GM18907 (cell line): ENCODE data around the gene BNIP3.
"Not testable (repeated sequence)": the region's sequence is repeated elsewhere in the genome, so short reads cannot be mapped to it uniquely, and the experiment has no call there.

ENCODE experiments used
- ATAC-seq: cut with Tn5 transposase; IDR thresholded peaks from one replicate; pipeline ENCODE4 v1.9.1; 2021; ENCODE audit warnings: mild to moderate bottlenecking, moderate library complexity; ENCODE audit not compliant: unreplicated experiment

Gene BNIP3

GRCh38 chr10:131954356-131954965 is 27.3 kb downstream of the BNIP3 start:
- ATAC-seq: no peak

GRCh38 chr10:131949908-131950307 is 31.8 kb downstream of the BNIP3 start:
- ATAC-seq: not testable (repeated sequence)

- ATAC-seq: no peak
Measured at GRCh38 chr10:131949041-131949862, 32.5 kb downstream of the BNIP3 start.

- no peak for ATAC-seq
Measured at GRCh38 chr10:131948501-131948900, 33.2 kb downstream of the BNIP3 start.

DNA sequence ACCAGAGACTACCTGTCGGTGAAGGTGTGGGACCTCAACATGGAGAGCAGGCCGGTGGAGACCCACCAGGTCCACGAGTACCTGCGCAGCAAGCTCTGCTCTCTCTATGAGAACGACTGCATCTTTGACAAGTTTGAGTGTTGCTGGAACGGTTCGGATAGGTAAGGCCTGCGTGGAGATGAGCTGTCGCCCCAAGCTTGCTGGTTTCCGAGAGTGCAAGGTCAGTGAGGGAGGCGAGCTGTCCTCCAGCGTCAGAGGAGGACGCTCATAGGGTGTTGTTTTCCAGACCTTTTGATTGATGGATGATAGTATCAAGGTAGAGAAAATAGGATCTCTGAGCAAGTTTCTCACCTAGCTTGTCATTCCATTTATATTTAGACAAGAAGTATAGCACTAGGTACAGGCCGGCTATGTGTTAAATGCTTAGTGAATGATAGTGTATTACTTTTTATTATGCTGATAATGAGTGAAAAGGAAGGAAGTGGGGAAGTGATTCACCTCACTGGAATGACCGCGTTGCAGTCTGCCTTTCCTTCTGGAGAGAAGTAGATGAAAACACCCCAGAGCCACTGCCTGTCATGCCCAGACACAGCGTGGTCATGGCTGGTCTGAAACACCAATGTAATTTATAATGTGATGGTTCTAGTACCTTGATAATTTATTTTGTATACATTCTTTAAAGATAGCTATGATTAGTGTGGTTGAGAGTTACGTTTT is 33.9 kb downstream of the BNIP3 start:
- no peak for ATAC-seq

GRCh38 chr10:131946880-131947279 is 34.8 kb downstream of the BNIP3 start:
- no peak for ATAC-seq

- no peak for ATAC-seq
Measured at GRCh38 chr10:131946321-131946751, 35.4 kb downstream of the BNIP3 start.

DNA sequence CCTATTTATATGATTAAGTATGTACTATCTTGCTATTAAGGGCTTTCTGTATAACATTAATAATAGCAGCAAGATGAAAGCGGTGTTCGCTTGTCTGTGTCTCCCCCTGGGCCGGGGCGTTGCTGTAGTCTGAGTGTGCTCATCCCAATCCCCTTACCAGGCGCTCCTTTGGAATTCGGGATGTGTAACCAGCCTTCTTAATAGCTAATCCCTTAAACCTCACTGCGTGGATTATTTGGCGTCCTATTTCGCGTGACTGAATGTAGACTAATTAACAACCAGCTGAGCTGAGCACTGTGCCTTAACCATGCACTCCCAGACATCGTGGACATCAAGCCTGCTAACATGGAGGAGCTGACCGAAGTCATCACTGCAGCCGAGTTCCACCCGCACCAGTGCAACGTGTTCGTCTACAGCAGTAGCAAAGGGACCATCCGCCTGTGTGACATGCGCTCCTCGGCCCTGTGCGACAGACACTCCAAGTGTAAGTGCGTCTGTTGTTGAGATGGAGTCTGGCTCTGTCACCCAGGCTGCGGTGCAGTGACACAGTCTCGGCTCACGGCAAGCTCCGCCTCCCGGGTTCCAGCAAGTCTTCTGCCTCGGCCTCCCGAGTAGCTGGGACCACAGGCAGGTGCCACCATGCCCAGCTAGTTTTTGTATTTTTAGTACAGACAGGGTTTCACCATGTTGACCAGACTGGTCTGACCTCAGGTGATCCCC is 36.6 kb downstream of the BNIP3 start:
- no peak for ATAC-seq

DNA sequence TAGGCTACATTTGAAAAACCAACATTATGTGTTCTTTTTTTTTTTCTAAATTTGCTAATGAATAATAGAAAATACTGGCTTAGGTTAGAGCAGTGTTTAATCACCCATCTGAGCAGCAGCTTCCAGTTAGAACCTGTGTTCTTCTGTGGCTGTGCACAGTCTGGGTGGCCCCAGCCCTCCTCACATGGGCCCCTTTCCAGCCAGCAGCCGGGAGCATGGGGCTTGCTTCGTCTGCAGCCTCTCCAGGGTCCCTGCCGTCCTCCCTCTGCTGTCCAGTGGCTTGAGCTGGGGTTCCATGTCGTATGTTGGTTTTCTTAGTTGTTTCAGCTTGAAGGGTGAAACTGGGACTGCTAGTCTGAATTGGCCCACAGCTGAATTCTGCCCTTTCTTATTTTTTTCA is 37.3 kb downstream of the BNIP3 start:
- ATAC-seq: no peak

DNA sequence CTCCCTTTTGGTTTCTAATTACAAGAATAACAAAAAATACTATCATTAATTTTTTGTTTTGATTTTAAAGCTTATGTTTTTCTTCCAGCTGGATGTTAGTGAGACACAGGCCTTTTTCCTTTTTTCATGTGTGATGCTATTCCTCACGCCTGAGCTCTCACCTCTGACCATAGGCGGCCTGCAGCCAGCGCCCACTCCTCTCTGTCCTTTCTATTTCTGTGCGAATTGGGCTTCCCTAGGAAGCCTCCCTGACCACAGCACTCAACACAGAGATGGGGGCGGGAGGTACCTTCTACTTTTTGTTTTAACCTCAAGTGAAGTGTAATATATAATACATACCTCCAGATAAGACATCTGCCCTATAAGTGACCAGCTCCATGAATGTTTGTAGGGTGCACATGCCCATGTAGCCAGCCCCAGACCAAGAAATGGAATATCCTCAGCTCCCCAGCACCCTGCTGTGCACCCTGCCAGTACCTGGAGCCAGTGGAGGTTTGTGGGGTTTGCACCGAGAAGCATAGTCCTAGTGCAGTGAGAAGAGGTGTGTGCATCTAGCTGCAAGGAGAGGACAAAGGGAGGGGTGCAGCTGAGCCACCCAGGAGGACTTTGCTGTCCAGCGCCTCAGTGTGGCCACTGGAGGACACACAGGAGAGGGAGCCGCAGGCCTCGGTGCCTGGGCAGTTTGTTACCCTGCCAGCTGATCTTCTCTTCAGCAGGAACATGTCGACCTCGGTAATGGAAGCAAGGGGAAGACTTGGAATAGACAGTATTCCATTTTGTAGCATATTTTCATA is 38.5 kb downstream of the BNIP3 start:
- ATAC-seq: no peak

GRCh38 chr10:131942455-131942854 is 39.3 kb downstream of the BNIP3 start:
- no peak for ATAC-seq

DNA sequence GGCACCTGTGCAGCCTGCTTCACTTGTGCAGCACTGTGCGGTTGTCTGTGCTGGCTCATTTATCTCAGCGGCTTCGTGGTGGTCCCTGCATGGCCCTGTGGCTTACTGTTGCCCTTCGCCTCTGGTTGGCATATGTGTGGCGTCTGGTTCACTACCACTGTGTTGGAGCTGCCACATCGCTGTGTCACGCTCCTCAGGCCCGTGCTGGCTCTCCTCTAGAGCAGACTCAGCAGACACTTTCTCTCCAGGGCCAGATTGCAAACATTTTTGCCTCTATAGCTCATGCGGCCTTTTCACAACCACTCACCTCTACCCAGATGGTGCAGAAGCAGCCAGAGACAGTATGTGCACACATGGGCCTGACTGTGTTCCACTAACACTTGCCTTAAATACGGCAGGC is 43.0 kb downstream of the BNIP3 start:
- ATAC-seq: no peak

GRCh38 chr10:131937836-131938235 is 43.9 kb downstream of the BNIP3 start:
- ATAC-seq: no peak

DNA sequence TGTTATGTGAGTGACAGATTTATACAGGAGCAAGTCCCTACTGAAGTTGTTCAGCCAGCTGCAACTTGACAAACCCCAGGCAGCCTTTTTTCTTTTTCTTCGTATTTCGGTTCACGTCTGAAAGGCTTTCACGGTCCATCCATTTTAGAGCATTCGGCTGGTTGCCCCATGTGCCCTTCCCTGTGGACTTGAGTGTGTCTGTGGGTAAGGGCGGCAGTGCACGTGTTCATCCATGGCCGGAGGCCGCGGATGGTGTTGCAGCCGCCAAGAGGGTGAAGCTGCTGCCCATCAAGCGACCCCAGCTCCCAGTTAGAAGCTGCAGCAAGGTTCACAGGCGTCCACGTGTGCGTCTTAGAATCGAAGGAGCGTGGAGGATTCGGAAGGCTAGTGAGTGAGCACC is 45.0 kb downstream of the BNIP3 start:
- ATAC-seq: no peak

GRCh38 chr10:131936294-131936693 is 45.4 kb downstream of the BNIP3 start:
- ATAC-seq: no peak

DNA sequence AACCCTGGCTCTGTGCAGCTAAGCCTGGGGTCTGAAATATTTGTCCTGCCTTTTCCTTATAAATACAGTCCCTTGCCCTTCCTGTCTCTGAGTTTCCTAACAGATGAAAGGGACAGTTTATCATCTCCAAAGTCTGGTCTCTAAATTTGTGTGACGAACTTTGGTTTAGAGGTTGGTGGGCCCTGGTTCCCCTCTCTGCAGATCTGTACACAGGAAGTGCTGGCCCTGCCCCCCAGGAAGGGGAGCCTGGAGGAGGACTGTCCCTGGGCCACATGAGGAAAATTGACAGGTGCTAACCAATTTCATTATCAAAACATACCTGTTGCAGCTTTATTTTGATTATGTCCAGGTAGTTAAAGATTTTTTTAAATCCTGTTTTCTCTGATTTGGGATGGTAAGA is 46.5 kb downstream of the BNIP3 start:
- no peak for ATAC-seq

DNA sequence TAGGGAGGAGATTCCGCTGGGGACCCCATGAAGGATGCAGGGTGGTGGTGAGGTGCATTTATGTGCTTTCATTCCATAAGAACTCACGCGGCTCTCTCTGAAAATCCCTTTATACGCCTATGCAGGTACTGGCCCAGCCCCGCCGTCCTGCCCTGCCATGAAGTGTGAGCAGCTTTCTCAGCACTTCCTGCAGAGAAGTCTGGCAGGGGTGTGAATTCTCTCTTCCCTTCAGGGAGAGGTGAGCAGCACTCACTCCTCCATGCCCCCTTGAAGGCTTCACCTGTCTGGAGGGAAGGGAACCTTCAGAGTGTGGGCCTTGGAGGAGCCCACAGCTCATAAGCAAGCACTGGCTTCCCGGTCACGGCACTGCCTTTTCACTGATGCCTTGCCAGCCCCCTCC is 47.0 kb downstream of the BNIP3 start:
- ATAC-seq: no peak

- no peak for ATAC-seq
Measured at GRCh38 chr10:131933696-131934086, 48.0 kb downstream of the BNIP3 start.

GRCh38 chr10:131933016-131933695 is 48.6 kb downstream of the BNIP3 start:
- ATAC-seq: no peak

- ATAC-seq: no peak
Measured at GRCh38 chr10:131931981-131932380, 49.7 kb downstream of the BNIP3 start.
